RCC 7860 (cell line): ENCODE results near the gene PRKG1.
"Not testable (repeated sequence)": the region's sequence is repeated elsewhere in the genome, so short reads cannot be mapped to it uniquely, and the experiment has no call there.

Experiments
- DNase-seq: peaks from one replicate; pipeline ENCODE4 v3.0.0-alpha.2; 2015; ENCODE audit warnings: low spot score
- FAIRE-seq: peaks from 2 replicates; lab custom pipeline; 2012; peaks lifted over from hg19 to GRCh38; lab: Jason Lieb, UNC

PRKG1 gene

DNA sequence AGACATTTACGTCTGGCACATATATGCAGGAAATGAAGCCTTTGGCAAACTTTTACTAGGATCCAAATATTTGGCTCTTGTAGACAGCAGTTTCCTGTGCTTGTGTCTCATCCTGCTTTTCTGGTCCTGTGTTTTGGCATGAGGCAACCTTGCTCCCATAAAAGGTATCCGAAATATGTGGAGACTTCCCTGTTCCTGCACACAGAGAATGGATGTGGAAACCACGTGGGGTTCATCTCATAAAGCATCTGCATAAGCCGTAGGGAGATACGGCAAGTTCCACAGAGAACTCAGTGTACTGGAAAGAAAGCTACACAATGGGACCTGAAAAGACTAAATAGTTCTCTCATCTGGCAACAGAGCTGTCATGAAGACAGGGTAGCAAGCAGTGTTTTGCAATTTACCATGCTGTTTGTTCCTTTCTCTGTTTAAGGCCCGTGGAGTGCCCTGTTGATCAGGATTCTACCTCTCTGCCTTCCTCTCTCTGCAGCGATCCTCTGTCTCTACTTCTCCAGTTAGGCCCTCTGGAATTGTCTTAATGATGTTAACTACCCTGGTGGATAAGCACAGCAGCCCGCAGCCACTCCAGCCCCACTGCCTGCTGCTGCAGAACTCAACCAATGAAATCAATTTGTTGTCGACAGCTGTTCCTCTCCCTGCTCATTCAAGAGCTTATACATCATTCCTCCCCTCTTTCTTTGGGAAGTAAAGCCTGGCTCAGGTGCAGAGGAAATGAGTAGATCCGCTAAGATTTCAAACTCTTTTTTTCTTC lies 331.5 kb downstream of the PRKG1 start:
- no peak for FAIRE-seq
- DNase-seq, result no peak

DNA sequence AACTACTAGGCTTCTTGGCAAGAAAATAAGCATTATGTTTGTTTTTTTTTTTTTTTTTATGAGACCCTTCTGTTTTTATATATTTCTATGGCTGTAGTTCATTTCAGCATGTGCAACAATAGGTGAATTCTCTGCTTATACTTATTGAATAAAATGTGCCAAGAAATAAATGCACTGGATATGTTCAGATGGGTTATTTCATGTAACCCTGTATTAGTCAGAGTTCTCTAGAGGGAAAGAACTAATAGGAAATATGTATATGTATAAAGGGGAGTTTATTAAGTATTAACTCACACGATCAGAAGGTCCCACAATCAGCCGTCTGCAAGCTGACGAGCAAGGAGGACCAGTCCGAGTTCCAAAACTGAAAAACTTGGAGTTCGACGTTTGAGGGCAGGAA lies 332.3 kb downstream of the PRKG1 start:
- FAIRE-seq, result no peak

DNA sequence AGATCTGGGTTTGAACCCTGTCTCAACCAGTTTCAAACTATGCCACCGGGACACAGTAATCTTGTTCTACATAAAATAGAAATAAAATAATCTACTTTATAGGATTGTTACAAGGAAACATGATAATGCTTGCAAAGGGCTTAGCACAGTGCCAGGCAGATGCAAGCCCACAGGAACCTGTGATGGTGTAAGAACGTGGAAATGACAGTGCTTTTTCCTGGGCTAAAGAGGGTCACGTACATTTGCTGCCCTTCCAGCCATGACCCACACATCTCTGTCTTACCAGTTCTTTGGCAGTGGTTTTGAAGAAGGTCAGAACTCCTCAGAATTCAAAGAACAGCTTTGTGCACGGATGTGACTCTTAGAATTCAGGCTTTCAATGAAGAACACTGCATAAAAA lies 342.2 kb downstream of the PRKG1 start:
- DNase-seq, result no peak

More for the DNA sequence above, 332.3 kb downstream of the PRKG1 start:
- no peak for DNase-seq

DNA sequence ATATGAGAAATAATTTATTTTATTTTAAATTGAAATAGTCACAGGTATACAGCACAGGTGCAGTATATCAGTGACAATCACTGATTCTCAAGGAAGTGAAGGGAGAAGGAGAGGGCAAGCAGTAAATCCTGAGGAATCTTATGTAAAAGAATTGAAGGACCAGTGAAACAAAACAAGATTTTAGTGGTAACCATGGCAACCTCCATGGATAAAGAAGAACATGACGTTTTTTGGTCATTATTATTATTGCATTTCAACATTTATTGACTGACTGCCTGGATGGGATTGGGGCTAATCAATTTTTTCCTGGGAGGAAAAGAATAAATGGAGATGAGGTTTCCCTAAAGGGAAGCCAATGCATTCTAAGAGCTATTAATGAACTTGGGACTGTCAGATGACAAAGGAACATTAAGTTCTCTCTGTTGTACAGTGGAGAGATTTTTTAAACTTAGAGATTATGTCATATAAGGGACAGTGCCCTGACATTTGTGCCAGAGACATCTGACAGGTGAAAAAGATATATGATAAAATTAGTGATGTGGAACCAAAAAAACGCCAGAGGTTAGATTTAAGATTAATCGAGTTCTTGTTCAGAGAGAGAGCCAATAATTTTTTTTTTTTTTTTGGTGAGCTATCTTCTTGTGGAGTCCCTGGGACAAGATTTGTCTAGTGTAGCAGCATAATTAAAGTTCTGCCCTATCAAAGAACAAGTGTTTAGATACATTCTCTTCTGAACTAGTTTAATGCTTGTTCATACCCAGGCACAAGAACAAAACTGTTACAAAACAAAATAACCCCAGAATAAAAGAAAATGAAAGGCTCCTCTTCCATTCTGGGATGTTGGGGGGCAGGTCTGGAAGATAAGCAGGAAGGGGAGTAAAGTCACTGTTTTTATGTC lies 345.2 kb downstream of the PRKG1 start:
- FAIRE-seq (no peak), DNase-seq (no peak)

More for the DNA sequence above, 342.2 kb downstream of the PRKG1 start:
- FAIRE-seq, result no peak

DNA sequence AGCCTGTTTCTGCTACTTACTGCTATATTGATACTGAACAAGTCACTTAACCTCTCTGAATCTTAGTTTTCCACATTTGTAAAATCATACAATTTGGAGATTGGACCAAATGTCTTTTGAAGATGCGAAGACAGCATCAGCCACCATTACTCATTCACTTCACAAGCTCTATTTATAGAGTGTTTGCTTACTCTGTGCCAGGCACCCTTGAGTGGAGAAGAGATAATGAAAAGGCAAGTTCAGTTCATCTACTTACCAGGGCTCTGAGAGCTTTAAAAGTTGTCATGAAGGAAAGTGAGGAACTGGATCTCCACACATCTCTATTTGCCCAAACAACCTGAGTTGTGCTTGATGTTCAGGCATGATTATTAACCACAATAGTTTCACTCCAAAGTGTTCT lies 347.6 kb downstream of the PRKG1 start:
- no peak for DNase-seq
- no peak for FAIRE-seq

DNA sequence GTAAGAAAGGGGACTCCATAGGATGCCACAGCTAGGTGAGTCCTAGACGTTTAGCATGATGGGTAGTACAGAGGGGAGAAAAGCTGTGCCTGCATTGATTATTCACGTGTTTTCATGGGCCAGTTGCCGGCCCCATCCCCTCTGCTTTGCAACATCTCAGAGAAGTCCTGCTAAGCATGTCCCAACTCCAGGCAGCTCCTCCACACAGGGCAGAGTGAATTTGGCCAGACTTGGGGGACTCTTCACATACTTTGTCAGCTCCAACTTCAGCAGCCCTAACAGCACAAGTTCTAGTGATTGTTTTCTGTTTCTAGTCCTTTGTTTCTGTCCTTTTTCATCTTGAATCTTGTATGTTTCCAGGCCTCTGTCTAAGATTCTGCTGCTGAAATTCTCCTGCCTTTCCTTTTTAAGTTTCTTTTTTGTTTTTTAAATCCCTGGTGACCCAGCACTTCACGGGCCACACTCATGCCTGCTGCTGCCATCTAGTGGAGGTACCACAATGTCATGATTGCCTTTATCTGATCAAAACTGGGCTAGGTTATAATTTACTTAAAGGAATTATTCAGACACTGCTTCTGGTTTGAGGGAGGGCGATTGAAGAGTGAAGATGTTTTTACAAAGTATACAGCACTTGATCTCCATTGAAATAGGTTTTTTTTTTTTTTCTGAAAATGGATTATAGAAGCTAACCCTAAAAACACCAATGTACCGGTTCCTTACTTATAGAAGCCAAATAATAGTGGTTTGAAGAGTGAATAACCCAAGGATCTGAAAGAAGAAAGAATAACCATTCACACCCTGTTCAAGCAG lies 348.2 kb downstream of the PRKG1 start:
- FAIRE-seq, result peak; percentile 16
- peak; percentile 5 for DNase-seq

DNA sequence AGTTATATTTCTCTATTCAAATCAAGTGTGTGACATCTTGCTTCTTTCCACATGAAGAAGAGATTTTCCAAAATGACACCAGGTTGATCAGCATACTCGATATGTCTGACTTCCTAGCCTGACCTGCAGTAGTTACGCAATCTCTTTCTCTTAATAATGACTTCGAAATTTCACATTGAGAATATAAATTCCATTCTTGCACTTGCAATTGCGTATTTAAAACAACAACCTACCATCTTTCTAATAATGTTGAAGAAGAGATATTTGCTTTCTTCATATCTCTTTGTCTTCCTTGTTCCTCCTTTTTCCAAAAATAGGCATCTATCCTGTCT lies 348.8 kb downstream of the PRKG1 start:
- DNase-seq (no peak), FAIRE-seq (no peak)

DNA sequence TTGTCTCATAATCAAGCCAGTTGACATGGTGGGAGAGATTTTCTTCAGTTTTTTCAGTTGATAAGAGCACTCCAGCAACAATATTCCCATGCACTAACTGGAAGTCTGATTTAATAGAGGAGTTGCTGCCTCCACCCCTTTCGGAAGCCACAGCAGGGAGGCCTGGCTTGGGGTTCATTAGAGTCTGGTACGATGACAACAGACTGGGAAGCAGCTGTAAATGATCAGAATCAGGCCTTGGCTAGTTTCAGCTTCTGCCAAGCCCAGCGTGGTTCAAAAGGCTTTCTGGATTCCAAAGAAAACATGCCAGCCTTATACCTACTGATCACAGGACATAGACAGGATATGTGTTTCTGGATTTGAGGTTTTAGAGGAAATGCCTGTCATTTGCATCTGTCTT lies 351.1 kb downstream of the PRKG1 start:
- FAIRE-seq (no peak), DNase-seq (no peak)

DNA sequence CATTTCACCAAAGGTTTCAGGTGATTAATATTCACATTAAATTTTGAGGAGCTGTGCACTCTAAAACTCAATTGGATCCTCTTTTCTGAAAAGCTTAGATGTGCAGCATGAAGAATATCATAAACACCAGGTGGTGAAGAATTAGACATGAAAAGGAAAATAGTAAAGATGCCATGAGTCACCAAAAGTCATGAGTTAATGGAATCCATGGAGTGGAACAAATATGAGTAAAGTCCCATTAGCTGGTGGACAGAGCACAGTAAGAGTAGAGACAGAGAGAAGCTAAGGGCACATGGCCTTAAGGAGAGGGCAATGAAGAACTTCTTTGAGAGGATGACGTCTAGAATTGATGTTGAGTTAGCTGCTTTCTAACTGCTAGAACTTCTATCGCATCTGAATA lies 353.5 kb downstream of the PRKG1 start:
- no peak for DNase-seq
- FAIRE-seq, result no peak

DNA sequence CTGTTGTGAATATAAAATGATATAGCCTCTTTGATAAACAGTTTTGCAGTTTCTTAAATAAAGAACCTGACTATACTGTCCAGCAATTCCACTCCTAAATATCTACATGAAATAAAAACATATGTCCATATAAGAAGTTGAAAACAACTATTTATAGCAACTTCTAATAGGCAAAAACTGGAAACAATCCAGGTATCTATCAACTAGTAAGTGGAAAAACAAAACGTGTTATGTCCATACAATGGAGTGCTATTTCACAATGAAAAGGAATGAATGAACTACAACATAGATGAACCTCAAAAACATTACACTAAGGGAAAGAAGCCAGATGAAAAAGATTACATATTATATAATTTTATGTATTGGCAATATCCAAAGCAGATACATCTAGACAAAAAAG lies 356.2 kb downstream of the PRKG1 start:
- no peak for FAIRE-seq

DNA sequence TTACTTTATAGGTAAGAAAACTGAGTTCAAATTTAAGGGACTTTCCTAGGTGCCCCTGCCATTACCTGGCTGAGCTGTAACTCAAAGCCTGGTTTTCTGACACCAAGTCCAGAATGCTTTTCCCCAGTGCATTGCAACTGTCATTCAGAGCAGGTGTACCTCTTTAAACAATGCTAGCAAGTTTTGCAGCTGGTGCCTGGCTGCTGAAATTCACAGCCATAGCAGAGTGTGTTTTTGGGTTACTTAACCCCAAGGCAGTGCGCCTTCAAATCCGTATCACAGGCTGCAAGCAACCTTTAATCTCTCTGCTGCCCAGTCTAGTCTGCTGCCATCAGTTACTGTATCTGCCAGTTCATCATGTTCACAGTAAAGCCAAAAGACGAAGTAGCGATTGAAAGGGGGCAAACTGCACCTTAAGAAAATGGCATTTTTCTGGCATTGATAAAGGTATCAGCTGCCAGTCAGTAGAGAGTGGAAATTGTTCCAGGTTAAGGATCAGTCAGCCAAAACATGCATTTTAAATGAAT lies 359.7 kb downstream of the PRKG1 start:
- FAIRE-seq (no peak), DNase-seq (no peak)

More for the DNA sequence above, 356.2 kb downstream of the PRKG1 start:
- no peak for DNase-seq

DNA sequence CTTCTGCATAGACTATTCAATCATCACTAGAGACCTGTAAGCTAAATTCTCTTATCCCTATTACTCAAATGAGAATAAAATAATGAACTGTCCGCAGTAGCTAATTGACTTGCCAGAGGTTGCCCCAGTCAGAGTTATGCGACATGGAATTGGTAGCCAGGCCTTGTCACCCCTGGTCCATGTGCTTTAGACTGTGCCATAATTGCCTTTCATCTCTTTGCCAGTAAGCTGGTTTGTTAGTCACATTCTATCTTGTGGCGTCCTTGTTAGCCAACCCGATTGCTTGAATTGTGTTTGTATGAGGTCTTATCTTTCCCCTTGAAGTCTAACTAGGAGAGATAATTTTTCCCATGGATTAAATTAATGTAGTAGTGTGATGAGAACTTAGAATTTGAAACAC lies 362.5 kb downstream of the PRKG1 start:
- no peak for DNase-seq
- no peak for FAIRE-seq

DNA sequence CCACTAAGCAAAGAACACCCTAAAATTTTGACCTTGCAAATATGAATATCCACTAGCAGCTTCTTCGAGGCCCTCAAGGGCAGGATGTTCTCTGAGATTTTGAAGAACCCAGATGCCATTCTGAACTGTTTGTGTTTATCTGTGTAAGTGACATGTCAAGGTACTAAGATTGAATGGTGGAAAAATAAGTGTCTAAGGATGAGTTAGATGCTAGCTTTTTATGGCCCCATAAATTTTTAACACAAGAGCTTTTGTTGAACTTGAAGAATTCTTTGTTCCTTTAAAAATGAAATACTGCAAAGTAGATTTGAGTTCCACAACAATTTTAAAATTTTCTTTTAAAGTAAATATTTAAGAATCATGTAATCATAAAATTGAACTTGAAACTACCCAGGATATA lies 365.4 kb downstream of the PRKG1 start:
- DNase-seq (no peak), FAIRE-seq (no peak)

DNA sequence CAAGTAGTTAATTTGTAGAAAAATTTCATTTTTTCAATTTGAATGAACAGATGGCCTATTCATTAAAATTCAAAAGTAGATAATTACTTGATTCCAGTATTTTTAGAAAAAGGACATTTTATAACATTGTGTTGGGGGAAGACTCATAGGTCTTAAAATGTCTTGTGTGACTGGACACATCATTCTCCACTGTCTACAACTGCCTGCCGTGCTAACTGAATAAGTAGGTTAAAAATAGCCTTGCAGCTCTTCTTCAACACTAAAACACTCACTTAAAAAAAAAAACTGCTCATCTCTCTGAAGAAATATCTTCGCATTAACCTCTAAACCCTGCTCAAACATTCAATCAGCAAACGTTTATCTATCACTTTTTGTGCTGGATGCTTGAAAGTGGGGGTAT lies 371.3 kb downstream of the PRKG1 start:
- FAIRE-seq, result no peak
- no peak for DNase-seq

DNA sequence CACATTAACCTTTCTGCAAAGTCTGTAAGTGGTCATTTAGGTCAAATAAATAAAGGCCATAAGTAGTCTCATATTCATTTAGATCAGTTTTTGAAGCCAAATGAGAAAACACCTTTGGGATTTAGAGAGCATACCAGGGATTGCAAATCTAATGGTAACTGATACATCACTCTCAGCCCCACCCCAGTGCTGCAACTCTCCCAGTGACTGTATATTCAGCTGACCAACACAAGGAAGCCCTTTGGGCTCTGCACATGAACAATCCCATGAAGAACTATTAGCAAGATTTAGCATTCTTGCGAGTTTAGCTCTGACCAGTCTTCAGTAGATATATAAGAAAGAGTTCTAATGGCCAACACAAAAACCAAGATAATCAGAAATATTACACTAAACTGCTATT lies 372.8 kb downstream of the PRKG1 start:
- no peak for DNase-seq
- no peak for FAIRE-seq

DNA sequence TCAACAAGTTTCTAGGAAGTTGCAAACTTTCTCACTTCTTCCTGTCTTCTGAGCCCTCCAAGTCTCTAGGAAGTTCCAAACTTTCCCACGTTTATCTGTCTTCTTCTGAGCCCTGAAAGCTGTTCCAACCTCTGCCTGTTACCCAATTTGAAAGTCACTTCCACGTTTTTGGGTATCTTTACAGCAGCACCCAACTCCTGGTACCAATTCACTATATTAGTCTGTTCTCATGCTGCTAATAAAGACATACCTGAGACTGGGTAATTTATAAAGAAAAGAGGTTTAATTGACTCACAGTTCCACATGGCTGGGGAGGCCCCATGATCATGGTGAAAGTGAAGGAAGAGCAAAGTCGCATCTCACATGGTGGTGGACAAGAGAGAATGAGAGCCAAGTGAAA lies 381.5 kb downstream of the PRKG1 start:
- DNase-seq, result not testable (repeated sequence)

DNA sequence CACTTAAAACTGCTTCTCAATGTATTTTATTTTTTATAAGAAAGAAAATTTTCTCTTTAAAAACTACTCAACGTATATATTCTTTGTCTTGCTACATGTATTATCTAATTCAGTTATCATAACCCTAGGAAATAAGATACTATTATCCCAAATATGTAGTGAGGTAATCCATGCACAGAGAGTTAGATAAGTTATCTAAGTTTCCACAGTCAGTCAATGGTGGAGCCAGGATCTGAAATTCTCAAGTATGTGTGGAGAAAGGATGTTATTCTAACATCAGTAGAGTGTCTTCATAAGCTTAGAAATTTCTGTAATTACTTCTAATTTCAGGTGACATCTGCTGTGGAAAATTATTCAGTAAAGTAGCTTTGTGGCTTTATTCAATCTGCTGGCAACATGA lies 385.2 kb downstream of the PRKG1 start:
- no peak for FAIRE-seq
- DNase-seq, result no peak

More for the DNA sequence above, 381.5 kb downstream of the PRKG1 start:
- FAIRE-seq, result not testable (repeated sequence)

DNA sequence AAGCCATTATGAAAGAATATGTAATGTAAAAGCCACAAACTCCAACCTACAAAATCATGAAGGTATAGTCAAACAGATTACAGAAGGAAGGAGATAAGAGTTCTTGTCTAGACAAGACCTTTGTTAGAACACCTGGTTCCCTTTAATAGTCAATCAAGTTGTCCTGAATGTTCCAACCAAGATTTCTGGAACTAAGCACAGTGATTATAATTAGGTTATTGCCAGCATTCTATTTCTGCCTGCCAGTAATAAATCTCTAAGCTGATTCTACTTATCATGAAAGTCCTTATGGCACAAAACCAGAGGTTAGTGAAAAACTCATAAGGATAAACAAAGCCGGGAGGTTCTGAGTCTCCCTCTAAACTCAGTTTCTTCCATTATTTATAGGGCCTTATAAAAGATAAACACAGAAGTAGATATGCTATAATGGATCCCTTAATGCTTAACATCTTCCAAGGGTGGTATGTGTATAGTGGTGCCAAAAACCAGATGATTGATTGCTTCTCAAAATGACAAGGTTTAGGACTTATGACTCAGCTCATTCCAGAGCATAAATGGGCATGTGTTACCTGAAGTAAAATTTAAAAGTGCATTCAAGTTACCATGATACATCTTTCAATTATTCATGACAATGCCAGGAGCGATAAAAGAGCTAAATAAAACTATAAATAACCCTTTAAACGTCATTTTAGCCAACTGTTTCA lies 387.9 kb downstream of the PRKG1 start:
- FAIRE-seq (no peak), DNase-seq (no peak)

DNA sequence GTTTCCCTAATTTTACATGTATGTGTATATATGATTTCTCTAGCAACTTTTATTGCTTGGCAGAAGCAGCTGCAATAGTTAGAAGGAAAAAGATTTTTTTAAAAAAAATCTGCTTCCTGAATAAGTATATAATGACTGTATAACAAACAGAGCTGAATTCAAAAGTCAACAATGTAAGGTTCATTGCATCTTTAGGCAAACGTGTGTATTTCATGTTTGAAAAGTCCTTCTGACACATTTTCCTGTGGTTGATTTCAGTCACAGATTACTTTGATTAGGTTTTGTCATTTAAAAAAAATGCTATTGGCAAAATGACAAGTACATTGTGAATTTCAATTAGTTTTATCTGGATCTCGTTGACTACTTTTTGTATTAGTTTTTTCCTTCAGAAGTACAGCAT lies 394.1 kb downstream of the PRKG1 start:
- DNase-seq (no peak), FAIRE-seq (no peak)

DNA sequence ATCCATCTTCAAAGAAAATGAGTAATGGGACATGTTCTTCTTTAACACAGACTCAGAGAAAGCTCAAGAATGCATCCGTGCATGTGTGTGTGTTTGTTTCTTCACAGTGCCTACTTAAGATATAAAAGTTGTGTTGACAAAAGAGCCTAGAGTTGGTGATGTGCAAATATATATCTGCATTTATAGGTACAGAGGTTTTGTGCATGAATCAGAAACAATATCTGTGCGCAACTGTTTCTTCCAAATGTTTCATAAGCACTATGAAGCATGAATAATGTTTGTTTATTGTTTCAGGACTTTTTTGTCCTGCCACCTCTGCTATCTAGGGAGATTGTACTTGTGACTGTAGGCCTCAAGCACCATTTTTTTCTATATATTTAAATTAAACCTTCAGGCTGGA lies 395.4 kb downstream of the PRKG1 start:
- DNase-seq (no peak), FAIRE-seq (no peak)
